Fibroblast of pulmonary artery (primary cell): ENCODE results near the gene CTDP1.

Experiments used
- DNase-seq: peaks from one replicate; pipeline ENCODE4 v3.0.0-alpha.2; 2010; ENCODE audit warnings: low read depth
- H3K4me3 ChIP-seq: replicated peaks from 2 replicates; pipeline ENCODE4 v1.5.1; 2011; ENCODE audit warnings: low read depth, mild to moderate bottlenecking, control low read depth, low read length, moderate library complexity
- TF ChIP-seq, protein P1 (sequence below): IDR thresholded peaks from 2 replicates; pipeline ENCODE4 v1.5.1; 2011; ENCODE audit warnings: mild to moderate bottlenecking, control low read depth, low read length, inconsistent platforms; ENCODE audit errors: missing control alignments

CTDP1 gene

GRCh38 chr18:79695856-79696850 lies 16.6 kb downstream of the CTDP1 start:
- no peak for DNase-seq
- TF ChIP-seq, protein P1, sequence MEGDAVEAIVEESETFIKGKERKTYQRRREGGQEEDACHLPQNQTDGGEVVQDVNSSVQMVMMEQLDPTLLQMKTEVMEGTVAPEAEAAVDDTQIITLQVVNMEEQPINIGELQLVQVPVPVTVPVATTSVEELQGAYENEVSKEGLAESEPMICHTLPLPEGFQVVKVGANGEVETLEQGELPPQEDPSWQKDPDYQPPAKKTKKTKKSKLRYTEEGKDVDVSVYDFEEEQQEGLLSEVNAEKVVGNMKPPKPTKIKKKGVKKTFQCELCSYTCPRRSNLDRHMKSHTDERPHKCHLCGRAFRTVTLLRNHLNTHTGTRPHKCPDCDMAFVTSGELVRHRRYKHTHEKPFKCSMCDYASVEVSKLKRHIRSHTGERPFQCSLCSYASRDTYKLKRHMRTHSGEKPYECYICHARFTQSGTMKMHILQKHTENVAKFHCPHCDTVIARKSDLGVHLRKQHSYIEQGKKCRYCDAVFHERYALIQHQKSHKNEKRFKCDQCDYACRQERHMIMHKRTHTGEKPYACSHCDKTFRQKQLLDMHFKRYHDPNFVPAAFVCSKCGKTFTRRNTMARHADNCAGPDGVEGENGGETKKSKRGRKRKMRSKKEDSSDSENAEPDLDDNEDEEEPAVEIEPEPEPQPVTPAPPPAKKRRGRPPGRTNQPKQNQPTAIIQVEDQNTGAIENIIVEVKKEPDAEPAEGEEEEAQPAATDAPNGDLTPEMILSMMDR: no peak
- H3K4me3 ChIP-seq: no peak overlapping the region

DNA sequence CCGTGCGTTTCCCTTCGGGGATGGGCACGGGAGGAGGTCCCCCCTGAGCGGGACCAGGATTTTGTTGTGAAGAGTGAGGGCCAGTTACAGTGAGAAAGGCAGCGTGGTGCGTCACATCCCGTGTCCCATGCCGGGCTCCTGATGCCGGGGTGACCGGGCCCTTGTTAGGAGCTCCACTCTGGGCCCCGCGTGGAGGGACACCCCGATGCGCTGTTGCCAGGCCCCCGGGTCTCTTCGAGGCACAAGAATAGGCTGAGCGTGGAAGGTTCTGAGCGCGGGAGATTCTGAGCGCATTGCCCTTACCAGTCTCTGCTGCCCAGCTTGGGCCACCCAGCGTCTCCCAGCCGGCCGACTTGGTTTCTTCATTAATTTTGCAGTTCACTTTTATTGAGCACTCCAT lies 17.6 kb downstream of the CTDP1 start:
- no peak for DNase-seq
- no peak overlapping the region for H3K4me3 ChIP-seq
- TF ChIP-seq, protein P1: no peak

GRCh38 chr18:79697976-79698375 lies 18.4 kb downstream of the CTDP1 start:
- DNase-seq: no peak
- TF ChIP-seq, protein P1: no peak
- H3K4me3 ChIP-seq: no peak overlapping the region

DNA sequence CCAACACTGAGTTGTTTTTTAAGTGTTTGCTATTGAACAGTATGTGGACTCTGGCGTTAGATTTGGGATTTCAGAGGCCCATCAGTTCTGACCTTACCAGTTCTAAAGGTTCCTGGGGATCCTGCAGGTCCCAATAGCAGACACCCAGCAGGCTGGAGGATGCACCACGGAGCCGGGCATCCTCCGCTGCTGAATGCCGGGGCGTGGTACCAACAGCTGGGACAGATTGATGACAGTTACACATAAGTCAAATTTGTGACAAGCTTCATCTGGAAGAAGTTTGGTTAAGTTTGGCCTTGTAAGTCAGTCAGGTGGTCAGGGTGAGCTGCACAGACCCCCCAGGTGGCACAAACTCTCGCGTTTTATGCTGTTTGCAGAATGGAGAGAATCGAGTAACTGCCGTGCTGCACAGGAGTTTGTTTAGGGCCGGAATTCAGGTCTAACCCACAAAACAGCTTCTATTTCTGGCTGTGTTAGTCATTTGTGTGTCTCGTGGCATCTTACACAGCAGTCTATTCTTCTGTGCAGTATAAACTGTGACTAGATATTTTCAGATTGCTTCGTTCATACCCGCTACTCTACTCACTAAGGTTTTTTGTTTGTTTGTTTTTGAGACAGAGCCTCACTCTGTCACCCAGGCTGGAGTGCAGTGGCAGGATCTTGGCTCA lies 19.2 kb downstream of the CTDP1 start:
- no peak overlapping the region for H3K4me3 ChIP-seq
- DNase-seq: no peak
- TF ChIP-seq, protein P1: no peak

- H3K4me3 ChIP-seq: no peak overlapping the region
- TF ChIP-seq, protein P1: no peak
Measured at GRCh38 chr18:79699653-79700052, 20.1 kb downstream of the CTDP1 start.

GRCh38 chr18:79702906-79703305 lies 23.3 kb downstream of the CTDP1 start:
- TF ChIP-seq, protein P1: no peak
- H3K4me3 ChIP-seq: no peak overlapping the region
- DNase-seq: no peak

More at GRCh38 chr18:79699653-79700052, 20.1 kb downstream of the CTDP1 start:
- DNase-seq: no peak
